Cardiac fibroblast (primary cell): ENCODE data around the gene NME3.

Experiments
- DNase-seq, 2 donors: peaks; one replicate each; pipeline versions ENCODE4 v3.0.0 to v3.0.0-alpha.2; 2010; ENCODE audit warnings: low read depth in 2 of 2
- H3K4me3 ChIP-seq, 2 donors: replicated peaks in 1 of 2; 1 replicate in 1 of 2; 2 replicates in 1 of 2; pipeline ENCODE4 v1.5.1; 2011; ENCODE audit warnings: low read depth in 2 of 2, low read length in 2 of 2, mild to moderate bottlenecking in 2 of 2, moderate library complexity in 1 of 2
- CTCF ChIP-seq: IDR thresholded peaks from one replicate; pipeline ENCODE4 v1.5.1; 2011; ENCODE audit warnings: low read depth, mild to moderate bottlenecking, low read length, inconsistent platforms

The NME3 gene

DNA sequence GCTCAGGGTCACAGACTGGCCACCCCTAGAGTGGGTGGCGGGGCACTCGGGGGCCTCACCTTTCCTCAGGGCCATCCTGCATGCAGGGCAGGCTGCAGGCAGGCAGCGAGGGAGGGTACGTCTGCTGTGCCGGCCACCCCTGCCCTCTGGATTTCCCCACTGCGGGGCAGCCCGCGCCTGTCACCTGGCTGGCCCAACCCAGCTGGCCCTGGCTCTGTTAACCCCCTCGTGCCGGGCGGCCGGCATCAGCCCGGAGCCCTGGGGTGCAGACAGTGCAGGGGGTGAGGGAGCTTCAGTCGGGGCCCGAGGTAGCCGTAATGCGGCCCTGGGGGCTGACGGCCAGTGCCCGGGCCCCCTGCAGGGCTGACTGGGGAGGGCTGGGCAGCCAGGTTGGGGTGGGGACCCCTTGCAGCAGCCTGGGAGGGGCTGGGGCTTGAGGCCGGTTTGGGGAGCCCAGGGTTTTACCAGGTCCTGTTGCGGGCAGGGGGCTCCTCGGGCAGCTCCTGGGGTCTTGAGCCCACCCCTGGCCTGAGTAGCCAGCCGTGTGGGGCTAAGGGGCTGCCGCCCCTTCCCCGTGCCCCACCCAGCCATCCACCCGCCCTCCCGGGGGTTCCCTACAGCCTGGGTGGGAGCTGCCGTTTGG, 22.4 kb upstream of the NME3 start, which contains the start of gene IGFALS:
IGFALS (minus strand) TSS at position 128 of the 643 bp plus-strand sequence; CDS start at position 75, 53 bp downstream.
- no peak for DNase-seq
- no peak within 1 kb of the TSS for H3K4me3 ChIP-seq
- no peak for TF ChIP-seq CTCF

- no peak overlapping the region for H3K4me3 ChIP-seq
- no peak for DNase-seq
- no peak for TF ChIP-seq CTCF
Observed at GRCh38 chr16:1792836-1793577, 21.7 kb upstream of the NME3 start.

DNA sequence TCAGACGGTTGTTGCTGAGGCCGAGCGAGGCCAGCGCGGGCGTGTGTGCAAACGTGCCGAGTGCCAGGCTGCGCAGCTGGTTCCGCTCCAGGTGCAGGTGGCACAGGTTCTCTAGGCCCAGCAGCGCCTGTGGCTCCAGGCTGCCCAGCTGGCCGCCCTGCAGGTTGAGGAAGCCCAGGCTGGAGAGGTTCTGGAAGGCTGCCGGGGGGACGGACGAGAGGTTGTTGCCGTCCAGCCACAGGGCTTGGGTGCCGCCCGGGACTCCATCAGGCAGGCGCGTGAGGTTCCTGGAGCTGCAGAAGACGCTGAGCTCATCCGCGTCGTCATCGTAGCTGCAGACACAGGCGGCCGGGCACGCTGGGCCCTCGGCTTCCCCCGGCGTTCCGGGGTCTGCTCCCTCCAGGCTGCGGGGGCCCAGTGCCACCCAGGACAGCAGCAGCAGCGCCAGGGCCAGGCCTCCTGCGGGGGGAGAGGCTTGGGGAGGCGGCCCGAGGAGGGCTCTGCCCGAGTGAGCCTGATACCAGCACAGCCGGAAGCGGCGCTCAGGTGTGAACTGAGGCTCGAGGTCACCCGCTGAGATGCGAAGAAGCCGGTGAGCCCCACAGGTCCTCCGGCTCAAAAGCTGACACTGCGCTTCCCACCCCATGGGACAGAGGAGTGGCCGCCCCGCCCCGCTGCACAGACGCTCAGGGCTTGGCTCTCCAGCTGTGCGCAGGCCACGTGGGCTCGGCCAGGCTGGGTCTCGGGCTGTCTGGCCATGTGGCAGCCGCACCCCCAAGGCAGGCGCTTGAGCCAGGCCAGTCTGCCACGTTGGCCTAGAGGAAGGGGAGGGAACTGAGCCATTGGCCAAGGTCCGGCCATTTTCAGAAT, 20.8 kb upstream of the NME3 start:
- DNase-seq: no peak
- no peak for TF ChIP-seq CTCF

GRCh38 chr16:1791256-1791942, 20.1 kb upstream of the NME3 start:
- TF ChIP-seq CTCF: no peak
- no peak for DNase-seq
- no peak overlapping the region for H3K4me3 ChIP-seq

More for the DNA sequence above, 20.8 kb upstream of the NME3 start:
- H3K4me3 ChIP-seq: no peak overlapping the region

- DNase-seq: no peak
- H3K4me3 ChIP-seq: no peak overlapping the region
- TF ChIP-seq CTCF: no peak
Observed at GRCh38 chr16:1790611-1791255, 19.4 kb upstream of the NME3 start.

DNA sequence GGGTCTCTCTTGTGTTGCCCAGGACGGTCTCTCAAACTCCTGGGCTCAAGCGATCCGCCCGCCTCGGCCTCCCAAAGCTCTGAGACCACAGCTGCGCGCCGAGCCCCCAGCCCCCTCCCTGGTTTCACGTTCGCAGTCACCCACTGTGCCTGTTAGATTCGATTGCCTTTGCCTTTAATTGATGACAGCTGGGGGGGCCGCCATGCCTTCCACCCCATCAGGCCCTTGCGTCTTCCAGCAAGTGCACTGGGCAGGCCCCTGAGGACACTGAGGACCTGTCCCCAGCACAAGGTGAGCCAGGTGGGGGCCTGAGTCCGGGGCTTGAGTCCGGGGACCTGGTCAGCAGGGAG, 18.9 kb upstream of the NME3 start:
- TF ChIP-seq CTCF: no peak
- DNase-seq: no peak
- H3K4me3 ChIP-seq: no peak overlapping the region
